Cardiac fibroblast (primary cell): Measurements from ENCODE around the gene ERGIC1.
A peak's percentile ranks its signal among the peaks of the same experiment; 100 is the strongest.
"Not testable (repeated sequence)": the region's sequence is repeated elsewhere in the genome, so short reads cannot be mapped to it uniquely, and the experiment has no call there.

Source experiments
- DNase-seq, 2 donors: peaks; one replicate each; pipeline versions ENCODE4 v3.0.0 to v3.0.0-alpha.2; 2010; ENCODE audit warnings: low read depth in 2 of 2
- H3K4me3 ChIP-seq, 2 donors: replicated peaks in 1 of 2; 1 replicate in 1 of 2; 2 replicates in 1 of 2; pipeline ENCODE4 v1.5.1; 2011; ENCODE audit warnings: low read depth in 2 of 2, low read length in 2 of 2, mild to moderate bottlenecking in 2 of 2, moderate library complexity in 1 of 2
- TF ChIP-seq, protein P1 (sequence below): IDR thresholded peaks from one replicate; pipeline ENCODE4 v1.5.1; 2011; ENCODE audit warnings: low read depth, mild to moderate bottlenecking, low read length, inconsistent platforms

The ERGIC1 gene

DNA sequence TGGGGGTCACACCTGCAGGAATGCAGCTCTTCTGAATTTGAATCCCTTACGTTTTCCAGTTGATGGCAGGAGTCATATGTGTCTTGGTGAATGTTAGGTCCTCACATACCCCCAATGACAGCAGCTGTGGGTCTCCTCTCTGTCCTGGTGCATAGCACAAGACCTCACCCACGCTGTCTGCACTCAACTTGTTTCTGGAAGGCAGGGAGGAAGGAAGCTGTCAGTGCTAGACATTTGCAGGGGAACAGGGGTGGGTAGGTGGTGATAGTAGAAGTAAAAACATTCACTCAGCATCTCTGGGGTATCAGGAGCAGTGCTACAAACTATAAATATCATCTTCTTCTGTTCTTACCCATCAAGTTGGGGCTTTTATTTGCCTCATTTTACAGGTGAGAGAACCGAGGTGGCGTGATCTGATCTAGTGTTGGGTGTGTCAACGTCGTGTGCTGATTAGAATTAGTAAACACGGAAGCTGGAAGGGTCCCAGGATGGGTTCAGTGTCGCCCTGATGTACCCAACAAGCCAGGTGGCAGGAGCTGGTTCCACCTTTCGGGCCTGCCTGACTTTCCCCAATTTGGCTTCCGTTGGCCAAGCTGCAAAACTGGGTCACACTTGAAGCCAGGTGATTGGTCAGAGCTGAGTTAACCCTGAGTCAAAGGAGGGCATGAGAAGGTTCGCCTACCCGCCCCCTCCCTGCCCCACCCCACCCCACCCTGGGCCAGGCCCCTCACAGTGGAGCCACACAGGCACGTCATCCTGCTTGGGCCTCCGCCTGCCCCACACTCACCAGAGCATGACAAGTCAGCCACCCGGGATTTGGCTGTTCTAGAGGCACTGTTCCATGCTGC is 15.8 kb downstream of the ERGIC1 start:
- TF ChIP-seq, protein P1, sequence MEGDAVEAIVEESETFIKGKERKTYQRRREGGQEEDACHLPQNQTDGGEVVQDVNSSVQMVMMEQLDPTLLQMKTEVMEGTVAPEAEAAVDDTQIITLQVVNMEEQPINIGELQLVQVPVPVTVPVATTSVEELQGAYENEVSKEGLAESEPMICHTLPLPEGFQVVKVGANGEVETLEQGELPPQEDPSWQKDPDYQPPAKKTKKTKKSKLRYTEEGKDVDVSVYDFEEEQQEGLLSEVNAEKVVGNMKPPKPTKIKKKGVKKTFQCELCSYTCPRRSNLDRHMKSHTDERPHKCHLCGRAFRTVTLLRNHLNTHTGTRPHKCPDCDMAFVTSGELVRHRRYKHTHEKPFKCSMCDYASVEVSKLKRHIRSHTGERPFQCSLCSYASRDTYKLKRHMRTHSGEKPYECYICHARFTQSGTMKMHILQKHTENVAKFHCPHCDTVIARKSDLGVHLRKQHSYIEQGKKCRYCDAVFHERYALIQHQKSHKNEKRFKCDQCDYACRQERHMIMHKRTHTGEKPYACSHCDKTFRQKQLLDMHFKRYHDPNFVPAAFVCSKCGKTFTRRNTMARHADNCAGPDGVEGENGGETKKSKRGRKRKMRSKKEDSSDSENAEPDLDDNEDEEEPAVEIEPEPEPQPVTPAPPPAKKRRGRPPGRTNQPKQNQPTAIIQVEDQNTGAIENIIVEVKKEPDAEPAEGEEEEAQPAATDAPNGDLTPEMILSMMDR: no peak
- H3K4me3 ChIP-seq: no peak overlapping the region
- peak in 1 of 2 donors; percentile 73 for DNase-seq

DNA sequence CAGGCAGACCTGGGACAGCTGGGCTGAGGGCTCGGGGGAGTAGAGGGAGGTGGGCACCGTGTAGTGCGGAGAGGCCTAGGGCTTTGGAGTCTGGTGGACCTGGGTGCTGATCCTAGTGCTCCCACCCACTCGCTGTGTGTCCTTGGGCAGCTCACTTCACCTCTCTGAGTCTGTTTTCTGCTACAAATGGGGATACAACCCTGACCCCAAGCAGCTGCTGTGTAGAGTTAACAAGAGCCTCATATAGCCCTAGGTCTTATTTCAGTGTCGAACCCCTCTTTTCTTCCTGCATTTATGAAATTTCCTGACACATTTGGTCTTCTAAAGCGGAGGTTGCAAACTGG is 16.4 kb downstream of the ERGIC1 start:
- no peak overlapping the region for H3K4me3 ChIP-seq
- TF ChIP-seq, protein P1: no peak
- no peak for DNase-seq

DNA sequence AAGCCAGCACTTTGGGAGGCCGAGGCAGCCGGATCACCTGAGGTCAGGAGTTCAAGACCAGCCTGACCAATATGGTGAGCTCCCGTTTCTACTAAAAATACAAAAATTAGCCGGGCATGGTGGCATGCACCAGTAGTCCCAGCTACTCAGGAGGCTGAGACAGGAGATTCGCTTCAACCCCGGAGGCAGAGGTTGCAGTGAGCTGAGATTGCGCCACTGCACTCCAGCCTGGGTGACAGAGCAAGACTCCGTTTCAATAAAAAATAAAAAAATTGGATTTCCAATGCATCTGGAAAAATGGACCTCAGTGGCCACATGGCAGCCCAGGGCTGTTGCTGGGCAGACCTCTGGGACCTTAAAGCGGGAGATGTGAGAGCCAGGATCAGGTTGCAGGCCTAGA is 17.2 kb downstream of the ERGIC1 start:
- not testable (repeated sequence) for DNase-seq, H3K4me3 ChIP-seq

DNA sequence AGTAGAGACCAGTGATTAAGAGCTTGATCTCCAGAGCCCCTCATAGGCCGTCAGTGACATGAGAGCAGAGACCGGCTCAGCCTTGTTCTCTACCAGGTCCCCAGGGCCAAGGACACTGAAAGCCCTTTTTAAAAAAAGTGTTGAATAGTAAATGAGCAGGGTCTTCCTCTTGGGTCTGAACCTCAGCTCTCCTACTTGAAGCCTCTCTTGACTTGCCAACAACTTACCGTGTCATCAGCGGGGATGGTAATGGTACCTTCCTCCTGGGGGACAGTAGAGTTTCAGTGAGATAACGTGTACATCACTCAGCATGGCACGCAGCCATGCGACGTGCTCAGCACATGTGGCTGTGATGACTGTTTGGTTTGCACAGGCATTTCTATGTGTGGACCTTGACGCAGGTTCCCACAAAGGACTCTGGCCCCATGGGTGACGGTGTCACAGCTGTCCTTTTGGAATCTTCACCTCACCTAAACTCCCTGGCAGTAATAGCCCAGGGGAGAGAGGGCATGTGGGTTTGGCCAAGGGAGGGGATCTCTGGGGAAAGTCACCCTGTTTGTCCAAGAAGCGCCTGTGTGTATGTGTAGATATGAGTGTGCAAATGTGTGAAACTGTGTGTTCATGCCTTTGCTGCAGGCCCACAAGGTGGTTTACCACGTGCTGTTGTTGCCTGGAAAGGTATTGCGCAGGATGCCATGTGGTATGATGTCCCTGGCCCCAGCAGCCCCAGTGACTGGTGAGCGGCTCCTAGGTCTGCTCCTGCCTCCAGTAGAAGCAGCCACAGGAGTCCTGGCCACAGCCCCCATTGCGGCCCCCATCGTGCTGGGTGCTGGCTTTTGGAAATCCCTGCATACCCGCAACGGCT is 18.7 kb downstream of the ERGIC1 start:
- no peak overlapping the region for H3K4me3 ChIP-seq
- TF ChIP-seq, protein P1: no peak
- peak in 1 of 2 donors; percentile 63 for DNase-seq

DNA sequence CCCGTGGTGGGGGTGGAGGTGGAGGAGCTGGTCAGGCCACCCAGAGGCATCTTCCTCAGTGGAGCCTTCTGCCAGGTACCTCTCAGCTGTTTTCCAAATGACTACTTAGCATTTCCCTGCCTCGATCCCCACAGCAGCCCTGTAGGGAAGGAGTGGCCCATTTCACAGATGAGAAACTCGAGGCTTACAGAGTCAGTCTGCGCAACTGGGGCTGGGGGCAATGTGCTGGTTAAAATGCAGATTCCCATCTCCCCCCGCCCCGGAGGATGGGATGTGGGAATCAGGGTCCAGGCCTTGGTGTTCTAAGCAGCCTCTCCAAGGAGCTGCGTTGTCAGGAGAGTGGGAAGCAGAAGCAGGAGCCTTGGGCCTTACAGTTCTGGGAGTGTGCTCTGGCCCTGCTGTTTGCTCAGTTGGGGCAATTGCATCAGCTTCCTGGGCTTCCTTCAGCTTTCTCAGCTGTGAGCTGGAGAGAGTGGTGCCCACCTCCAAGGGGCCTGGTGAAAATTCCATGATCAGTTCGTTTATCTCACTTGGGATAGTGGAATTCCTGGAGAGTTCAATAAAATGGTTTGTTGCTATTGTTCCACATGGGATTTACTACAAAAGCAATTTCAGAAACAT is 19.4 kb downstream of the ERGIC1 start:
- peak; percentile 52 to 60 for DNase-seq
- TF ChIP-seq, protein P1: no peak
- no peak overlapping the region for H3K4me3 ChIP-seq

DNA sequence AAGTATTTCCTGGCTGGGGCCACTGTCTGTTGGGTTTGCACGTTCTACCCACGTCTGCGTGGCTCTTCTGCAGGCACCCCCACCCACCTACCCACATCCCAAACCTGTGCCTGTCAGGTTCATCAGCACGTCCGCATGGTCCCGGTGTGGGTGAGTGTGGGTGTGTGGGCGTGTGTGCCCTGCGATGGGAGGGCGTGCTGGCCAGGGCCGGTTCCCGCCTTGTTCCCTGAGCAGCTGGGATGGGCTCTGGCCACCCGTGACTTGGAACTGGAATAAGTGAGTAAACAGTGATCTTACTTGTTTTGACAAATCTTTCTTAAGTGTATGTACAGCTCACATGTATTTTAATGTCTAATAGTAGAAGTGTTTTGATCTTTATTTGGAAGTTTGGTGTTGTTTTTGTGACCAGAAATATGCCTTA is 20.4 kb downstream of the ERGIC1 start:
- DNase-seq: peak; percentile 52 to 55
- H3K4me3 ChIP-seq: no peak overlapping the region
- TF ChIP-seq, protein P1: no peak

DNA sequence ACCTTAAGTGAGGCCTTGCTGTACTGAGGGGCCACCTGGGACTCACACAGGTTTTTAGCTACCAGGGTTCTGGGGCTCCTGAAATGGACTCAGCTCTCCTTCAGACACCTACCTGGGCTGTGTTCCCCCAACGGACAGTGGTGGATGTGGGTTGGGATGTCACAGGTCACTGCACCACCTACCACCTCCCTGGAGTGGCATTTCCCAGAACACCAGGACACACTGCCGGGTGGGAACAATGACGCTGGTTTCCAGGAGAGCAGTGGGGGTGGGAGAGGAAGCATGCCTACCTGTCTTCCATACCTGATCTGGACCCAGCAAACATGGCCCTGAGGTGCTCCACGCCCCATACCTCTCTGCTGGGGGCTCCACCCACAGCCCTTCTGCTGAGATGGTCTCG is 20.9 kb downstream of the ERGIC1 start:
- no peak overlapping the region for H3K4me3 ChIP-seq
- no peak for DNase-seq
- TF ChIP-seq, protein P1: no peak
